AG08395 (cell line): ENCODE data around the gene USP25.

Experiments
- DNase-seq: peaks from one replicate; pipeline ENCODE4 v3.0.0; 2012; ENCODE audit warnings: mixed read lengths, low spot score

USP25 gene, protein sequence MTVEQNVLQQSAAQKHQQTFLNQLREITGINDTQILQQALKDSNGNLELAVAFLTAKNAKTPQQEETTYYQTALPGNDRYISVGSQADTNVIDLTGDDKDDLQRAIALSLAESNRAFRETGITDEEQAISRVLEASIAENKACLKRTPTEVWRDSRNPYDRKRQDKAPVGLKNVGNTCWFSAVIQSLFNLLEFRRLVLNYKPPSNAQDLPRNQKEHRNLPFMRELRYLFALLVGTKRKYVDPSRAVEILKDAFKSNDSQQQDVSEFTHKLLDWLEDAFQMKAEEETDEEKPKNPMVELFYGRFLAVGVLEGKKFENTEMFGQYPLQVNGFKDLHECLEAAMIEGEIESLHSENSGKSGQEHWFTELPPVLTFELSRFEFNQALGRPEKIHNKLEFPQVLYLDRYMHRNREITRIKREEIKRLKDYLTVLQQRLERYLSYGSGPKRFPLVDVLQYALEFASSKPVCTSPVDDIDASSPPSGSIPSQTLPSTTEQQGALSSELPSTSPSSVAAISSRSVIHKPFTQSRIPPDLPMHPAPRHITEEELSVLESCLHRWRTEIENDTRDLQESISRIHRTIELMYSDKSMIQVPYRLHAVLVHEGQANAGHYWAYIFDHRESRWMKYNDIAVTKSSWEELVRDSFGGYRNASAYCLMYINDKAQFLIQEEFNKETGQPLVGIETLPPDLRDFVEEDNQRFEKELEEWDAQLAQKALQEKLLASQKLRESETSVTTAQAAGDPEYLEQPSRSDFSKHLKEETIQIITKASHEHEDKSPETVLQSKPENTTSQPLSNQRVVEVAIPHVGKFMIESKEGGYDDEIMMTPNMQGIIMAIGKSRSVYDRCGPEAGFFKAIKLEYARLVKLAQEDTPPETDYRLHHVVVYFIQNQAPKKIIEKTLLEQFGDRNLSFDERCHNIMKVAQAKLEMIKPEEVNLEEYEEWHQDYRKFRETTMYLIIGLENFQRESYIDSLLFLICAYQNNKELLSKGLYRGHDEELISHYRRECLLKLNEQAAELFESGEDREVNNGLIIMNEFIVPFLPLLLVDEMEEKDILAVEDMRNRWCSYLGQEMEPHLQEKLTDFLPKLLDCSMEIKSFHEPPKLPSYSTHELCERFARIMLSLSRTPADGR

DNA sequence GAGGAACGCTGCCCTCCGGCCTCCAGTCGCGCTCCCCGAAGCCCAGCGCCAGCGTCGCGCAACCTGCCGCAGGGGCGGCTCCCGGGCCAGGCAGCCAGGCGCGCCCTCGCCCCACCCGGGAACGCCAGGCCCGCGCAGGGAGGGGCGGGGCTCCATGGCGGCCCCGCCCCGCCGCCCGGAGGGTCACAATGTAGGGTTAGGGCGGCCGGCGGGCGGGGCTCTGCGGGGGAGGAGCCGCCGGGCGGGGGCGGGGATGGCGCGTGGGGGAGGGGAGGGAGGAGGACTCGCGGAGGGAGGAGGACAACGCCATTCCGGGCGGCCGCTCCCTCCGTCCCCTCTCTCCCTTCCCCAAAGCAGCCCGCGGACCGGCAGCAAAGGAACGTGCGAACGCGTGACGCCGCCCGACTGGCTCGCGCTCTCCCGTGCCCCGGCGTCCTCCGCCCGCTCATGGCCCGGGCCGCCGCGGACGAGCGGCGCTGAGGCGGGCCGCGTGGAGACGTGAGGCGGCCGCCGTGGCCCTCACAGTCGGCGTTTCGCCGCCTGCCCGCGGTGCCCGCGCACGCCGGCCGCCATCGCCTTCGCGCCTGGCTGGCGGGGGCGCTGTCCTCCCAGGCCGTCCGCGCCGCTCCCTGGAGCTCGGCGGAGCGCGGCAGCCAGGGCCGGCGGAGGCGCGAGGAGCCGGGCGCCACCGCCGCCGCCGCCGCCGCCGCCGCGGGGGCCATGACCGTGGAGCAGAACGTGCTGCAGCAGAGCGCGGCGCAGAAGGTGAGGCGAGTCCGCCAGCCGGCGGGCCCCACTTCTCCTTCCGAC lies at the start of gene USP25:
Gene USP25, plus strand, starts transcription at position 309 of the 810 bp plus-strand sequence. Its CDS starts 412 bp downstream, at position 721.
- DNase-seq: peak; percentile 96

DNA sequence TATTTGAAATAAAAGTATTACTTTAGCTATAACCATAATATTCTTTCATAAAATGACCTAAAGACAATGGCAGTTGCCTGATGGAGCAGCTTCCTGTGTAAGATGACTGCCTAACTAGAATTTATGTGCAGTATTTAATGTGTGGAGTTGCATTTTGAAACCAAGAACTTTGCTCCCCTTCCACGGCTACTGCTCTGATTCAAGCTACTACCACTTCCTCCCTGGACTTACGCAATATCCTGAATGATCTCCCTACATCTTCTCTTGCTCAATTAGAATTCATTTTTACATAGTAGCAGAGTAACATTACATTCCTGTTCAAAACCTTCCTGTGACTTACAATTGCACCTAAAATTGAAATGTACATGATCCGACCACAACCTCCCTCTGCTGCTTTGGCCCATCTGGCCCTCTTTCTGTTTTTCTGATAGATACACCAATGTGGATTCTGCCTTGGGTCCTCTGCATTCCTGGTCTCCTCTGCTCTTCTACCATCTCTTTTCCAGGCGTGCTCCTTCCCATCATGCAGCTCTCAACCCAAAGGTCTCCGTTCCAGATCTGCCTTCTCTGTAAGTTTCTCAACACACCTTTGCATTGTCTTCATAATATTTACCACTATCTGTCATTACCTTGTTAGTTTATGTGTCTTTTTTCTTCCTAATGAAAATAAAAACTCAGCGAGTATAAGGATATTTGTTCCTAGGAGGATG lies 47.4 kb upstream of the USP25 start:
- peak; percentile 57 for DNase-seq

DNA sequence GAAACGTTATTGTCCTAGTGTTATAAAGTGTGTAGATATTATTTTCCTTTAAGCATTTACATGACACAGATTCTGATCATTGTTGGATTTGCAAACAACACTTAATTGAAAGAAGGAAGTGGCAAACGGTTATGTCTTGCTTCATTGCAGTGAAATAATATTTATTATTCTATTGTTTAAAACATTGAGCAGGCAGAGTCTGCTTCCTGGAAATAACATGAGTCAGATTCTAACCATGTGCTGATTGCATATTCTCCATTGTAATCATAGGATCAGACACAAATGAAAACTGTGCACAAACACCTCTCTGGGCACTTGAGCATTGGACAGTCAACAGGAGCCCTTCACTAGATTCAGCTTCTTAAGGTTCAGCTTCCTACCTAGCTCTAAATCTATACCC lies 46.8 kb upstream of the USP25 start:
- DNase-seq: peak; percentile 54

DNA sequence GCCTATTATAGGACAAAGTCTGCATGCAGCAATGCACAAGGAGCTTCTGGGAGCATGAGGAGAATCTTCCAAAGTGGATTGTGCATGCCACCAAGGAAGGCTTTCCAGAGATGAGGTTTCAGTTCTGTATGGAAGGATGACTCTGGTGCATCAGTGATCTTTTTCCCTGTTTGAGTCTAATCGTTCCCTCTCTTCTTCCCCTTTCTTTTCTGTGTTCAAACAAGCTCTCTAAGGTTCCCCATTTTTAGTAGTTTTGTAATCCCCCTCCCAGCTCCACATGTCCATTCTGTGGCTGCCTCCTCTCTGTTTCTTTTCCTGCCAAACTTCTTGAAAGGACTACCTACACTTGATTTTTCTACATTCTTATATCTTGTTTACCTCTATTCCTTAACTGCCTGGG lies 43.3 kb upstream of the USP25 start:
- no peak for DNase-seq

GRCh38 chr21:15687208-15687607 lies 42.6 kb upstream of the USP25 start:
- no peak for DNase-seq

DNA sequence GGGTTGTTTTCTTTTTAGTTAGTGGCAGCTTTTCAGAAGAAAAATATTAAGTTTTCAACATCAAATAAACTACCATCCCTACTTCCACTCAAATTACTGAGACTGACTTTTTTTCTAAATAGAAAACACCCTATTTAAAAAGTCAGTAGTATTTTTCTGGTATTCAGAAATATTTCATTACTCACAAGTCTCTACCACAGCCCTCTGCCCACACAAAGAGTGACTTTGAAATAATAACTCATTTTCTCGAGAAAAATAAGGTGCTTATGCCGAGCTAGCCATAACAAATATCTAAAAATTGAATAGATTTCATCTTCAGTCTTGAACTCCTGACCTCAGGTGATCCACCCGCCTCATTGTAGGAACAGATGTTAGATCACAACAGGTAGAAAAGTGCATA lies 41.8 kb upstream of the USP25 start:
- no peak for DNase-seq

GRCh38 chr21:15688809-15689208 lies 41.0 kb upstream of the USP25 start:
- DNase-seq: no peak

DNA sequence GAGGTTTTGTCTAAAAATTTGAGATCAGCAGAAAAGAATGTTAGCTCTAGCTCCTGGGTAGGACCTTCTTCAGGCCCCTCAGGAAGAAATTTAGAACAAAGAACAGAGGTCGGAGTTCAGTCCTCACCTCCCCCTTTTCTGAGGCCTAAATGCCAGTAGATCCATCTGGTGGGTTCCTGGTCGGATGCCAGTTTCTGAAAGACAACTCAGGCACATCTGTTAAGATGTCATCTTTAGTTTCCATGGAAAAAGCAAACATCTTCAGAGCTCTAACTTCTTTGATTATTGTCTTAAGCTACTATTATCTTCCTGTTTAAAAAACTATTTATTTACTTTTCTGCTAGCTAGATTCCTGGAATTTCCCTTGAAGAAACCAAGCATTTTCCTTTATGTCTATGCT lies 37.1 kb upstream of the USP25 start:
- no peak for DNase-seq

DNA sequence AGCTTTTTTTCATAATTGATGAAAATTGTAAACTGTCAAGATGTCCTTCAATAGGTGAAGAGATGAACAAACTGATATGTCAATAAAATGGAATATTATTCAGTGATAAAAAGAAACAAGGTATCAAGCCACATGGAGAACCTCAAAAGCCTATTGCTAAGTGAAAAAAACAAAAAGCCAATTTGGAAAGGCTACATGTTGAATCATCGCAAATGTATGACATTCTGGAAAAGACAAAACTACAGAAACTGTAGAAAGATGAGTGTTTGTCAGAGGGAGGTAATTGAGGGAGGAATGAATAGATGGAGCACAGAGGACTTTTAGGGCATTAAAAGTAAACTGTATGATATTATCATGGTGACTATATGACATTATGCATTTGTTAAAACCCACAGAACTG lies 34.5 kb upstream of the USP25 start:
- DNase-seq: no peak

- no peak for DNase-seq
Observed at GRCh38 chr21:15701830-15702229, 28.0 kb upstream of the USP25 start.

DNA sequence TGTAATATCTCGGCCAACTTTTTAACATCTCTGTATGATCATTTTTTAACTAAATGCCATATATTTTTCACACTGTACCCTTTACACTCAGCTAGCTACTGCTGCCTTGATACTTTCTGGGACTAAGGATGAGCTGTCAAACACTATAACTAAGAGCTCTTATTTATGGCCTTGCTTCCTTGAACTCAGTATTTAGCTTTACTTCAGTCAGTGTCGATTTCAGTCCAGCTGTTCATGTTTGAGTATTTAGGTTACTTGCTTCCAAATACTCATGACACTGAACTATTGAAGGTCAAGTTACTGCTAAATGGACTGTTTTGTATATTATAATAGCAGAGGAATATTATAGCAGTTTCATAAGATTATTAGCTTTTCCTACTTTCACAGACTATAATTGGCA lies 25.9 kb upstream of the USP25 start:
- DNase-seq: no peak

GRCh38 chr21:15706696-15707095 lies 23.1 kb upstream of the USP25 start:
- peak; percentile 95 for DNase-seq

- no peak for DNase-seq
Observed at GRCh38 chr21:15713412-15713811, 16.4 kb upstream of the USP25 start.

GRCh38 chr21:15718711-15719110 lies 11.1 kb upstream of the USP25 start:
- no peak for DNase-seq

DNA sequence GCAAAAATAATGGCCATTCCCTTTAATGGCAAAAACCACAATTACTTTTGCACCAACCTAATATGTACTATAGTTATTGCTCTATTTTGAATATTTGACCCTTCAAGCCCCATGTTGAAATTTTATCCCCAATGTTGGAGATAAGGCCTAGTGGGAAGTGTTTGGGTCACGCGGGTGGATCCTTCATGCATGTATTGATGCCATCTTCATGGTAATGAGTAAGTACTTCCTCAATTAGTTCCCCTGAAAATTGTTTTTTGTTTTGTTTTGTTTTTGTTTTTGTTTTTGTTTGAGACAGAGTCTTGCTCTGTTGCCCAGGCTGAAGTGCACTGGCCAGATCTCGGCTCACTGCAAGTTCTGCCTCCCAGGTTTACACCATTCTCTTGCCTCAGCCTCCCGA lies 9.8 kb upstream of the USP25 start:
- DNase-seq: no peak

GRCh38 chr21:15722591-15723324 lies 7.0 kb upstream of the USP25 start:
- DNase-seq: no peak

DNA sequence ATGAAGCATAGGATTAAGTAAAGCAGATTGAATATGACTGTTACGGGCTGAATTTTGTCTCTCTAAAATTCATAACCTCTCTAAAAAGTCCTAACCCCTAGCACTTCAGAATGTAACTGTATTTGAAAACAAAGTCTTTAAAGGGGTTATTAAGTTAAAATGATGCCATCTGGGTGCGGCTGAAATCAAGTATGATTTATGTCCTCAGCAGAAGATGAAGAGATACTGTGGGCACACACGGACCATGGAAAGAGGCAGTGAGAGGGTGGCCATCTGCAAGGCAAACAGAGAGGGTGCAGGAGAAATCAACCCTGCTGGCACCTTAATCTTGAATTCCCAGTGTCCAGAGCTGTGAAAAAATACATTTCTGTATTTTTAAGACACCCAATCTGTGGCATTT lies 3.8 kb upstream of the USP25 start:
- DNase-seq: no peak

GRCh38 chr21:15728046-15728445 lies 1.7 kb upstream of the USP25 start:
- DNase-seq: no peak

- DNase-seq: no peak
Observed at GRCh38 chr21:15729346-15729673, 472 bp upstream of the USP25 start.

- no peak for DNase-seq
Observed at GRCh38 chr21:15730484-15731242, 881 bp downstream of the USP25 start.
